K562 (cell line): ENCODE data around the gene ACAP3. TPM values are rescaled to one million over a fixed set of nuclear protein-coding genes. Genes with fewer than 3 reads are reported as not detected.

Experiments used
- ATF1 ChIP-seq, 2 experiments: fragments of 450-650 bp in 1 of 2; IDR thresholded peaks; 2 replicates each; pipeline ENCODE4 v1.6.1; 2016; ENCODE audit warnings: missing compliant biosample characterization in 1 of 2, missing genetic modification characterization in 1 of 2
- BRCA1 ChIP-seq, 2 experiments: fragments of 450-650 bp in 1 of 2; sonication (generic) in 1 of 2; formaldehyde crosslinking in 1 of 2; IDR thresholded peaks; 2 replicates each; pipeline versions ENCODE4 v1.5.0 to v1.6.1; 2017 to 2020; ENCODE audit warnings: mild to moderate bottlenecking in 1 of 2, missing genetic modification reagents in 1 of 2
- CHD2 ChIP-seq: IDR thresholded peaks from 2 replicates; pipeline ENCODE4 v1.6.1; 2011; ENCODE audit warnings: low read depth, low read length
- EGR1 ChIP-seq: fragments of 450-650 bp; conservative IDR thresholded peaks from 2 replicates; pipeline ENCODE4 v1.6.1; 2017; ENCODE audit warnings: mild to moderate bottlenecking
- ETV5 ChIP-seq: sonication (generic); formaldehyde crosslinking; IDR thresholded peaks from 2 replicates; pipeline ENCODE4 v1.4.0; 2020; ENCODE audit warnings: low read depth, mild to moderate bottlenecking, missing genetic modification reagents
- KLF13 ChIP-seq: fragments of 450-650 bp; IDR thresholded peaks from 2 replicates; pipeline ENCODE4 v1.6.1; 2016; ENCODE audit warnings: missing genetic modification characterization, low read depth, mild to moderate bottlenecking, missing compliant biosample characterization, moderate library complexity, borderline replicate concordance
- MAFK ChIP-seq: IDR thresholded peaks from 2 replicates; pipeline ENCODE4 v1.6.1; 2011; ENCODE audit warnings: low read length, improper control_type of control experiment
- NONO ChIP-seq, 2 experiments: fragments of 200-400 bp in 1 of 2; fragments of 450-650 bp in 1 of 2; formaldehyde crosslinking in 1 of 2; IDR thresholded peaks; 2 replicates each; pipeline ENCODE4 v1.6.1; 2017; ENCODE audit warnings: low read depth in 2 of 2, mild to moderate bottlenecking in 2 of 2, moderate library complexity in 2 of 2, low read length in 1 of 2
- NR3C1 ChIP-seq: sonication (generic); formaldehyde crosslinking; IDR thresholded peaks from 2 replicates; pipeline ENCODE4 v1.8.1; 2022; ENCODE audit warnings: missing genetic modification reagents
- ZNF232 ChIP-seq: sonication (generic); formaldehyde crosslinking; IDR thresholded peaks from 2 replicates; pipeline ENCODE4 v1.8.0; 2022; ENCODE audit warnings: mild to moderate bottlenecking, missing genetic modification reagents
- ZNF263 ChIP-seq: sonication (generic); formaldehyde crosslinking; IDR thresholded peaks from 2 replicates; pipeline ENCODE4 v1.8.0; 2022; ENCODE audit warnings: mild to moderate bottlenecking, missing genetic modification reagents, borderline replicate concordance
- ZNF668 ChIP-seq: fragments of 250-450 bp; sonication (Bioruptor Pico); IDR thresholded peaks from 2 replicates; pipeline ENCODE4 v1.8.0; 2022; ENCODE audit warnings: mild to moderate bottlenecking, inconsistent platforms
- polyA plus RNA-seq, 8 experiments: library from polyadenylated mRNA; depleted of rRNA in 4 of 8; stranded (reverse) in 5 of 8; unstranded in 3 of 8; fragments of >200 nt; fragmentation: Nextera tagmentation in 2 of 8; fragmentation: Illumina TruSeq in 1 of 8; extraction: Ambion mirVana in 2 of 8; extraction: Trizol in 1 of 8; gene quantifications; 2 replicates each; pipeline versions ENCODE4 v1.2.1 to v1.2.3, GENCODE V29; 2011 to 2014; ENCODE audit warnings: inconsistent platforms in 1 of 8, missing spikeins in 1 of 8
- total RNA-seq, 7 experiments: library from RNA; depleted of rRNA in 6 of 7; stranded (reverse); fragments of >200 nt in 6 of 7; fragmentation: Illumina TruSeq in 2 of 7; extraction: Trizol in 2 of 7; gene quantifications; 2 replicates each; pipeline versions ENCODE4 v1.2.1 to v1.2.3, GENCODE V29; 2011 to 2021; ENCODE audit warnings: low replicate concordance in 1 of 7
- TF ChIP-seq, protein P1 (sequence below), 2 experiments: fragments of 450-650 bp; formaldehyde crosslinking in 1 of 2; IDR thresholded peaks; 2 replicates each; pipeline versions ENCODE4 v1.4.0 to v1.6.1; 2014 to 2020; ENCODE audit warnings: mild to moderate bottlenecking in 2 of 2, borderline replicate concordance in 1 of 2, low read depth in 1 of 2
- TF ChIP-seq, protein P2 (sequence below): sonication (generic); formaldehyde crosslinking; IDR thresholded peaks from 2 replicates; pipeline ENCODE4 v1.8.0; 2022; ENCODE audit warnings: mild to moderate bottlenecking, missing genetic modification reagents

ACAP3 gene
- total and polyA plus RNA-seq, 9 of the 15 experiments (the other 6 are each of a cell fraction or from before 2014, with no cell fraction given) = 0.01 to 49.0 (median 12.0) TPM

DNA sequence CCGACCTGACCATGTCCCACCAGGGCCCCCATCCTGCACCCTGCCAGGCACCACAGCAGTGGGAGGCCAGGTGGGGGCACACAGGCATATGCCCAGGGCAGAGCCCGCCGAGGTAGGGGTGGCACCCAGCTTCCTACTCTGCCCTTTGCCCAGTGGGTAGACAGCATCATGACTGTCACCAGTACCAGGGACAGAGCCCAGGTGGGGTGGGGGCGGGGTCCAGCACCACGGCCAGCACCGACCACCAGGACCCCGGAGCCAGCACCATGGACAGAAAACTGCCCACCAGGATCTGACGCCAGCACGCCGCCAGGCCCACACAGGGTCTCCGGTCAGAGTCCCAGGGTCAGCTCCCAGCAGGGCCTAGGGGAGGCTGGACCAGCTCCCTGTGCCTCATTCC lies 27.1 kb upstream of the ACAP3 start (continued):
- TF ChIP-seq ATF1 (CRISPR knock-in tag; IDR thresholded peaks at IDR 0.05) (peak; percentile 20; the same call in 1 of the 2 replicates), ATF1 (tag; IDR thresholded peaks at IDR 0.05) (no peak), NONO (IDR thresholded peaks at IDR 0.05; ENCODE audit: low read depth in 2 of 2, low read length in 1 of 2) (no peak), ZNF263 (CRISPR knock-in tag) (peak; percentile 43; the same call in 1 of the 2 replicates), CHD2 (0 out of 2 replicates have a peak, but pooled peaks have one; percentile 15), BRCA1 (IDR thresholded peaks at IDR 0.05) (no peak), BRCA1 (CRISPR knock-in tag; IDR thresholded peaks at IDR 0.05) (peak; percentile 87; the same call in 1 of the 2 replicates), ETV5 (CRISPR knock-in tag) (peak; percentile 52; the same call in 1 of the 2 replicates), ZNF668 (CRISPR knock-in tag) (no peak), NR3C1 (CRISPR knock-in tag) (peak; percentile 62; the same call in 1 of the 2 replicates), MAFK (no peak), ZNF232 (peak; percentile 84; the same call in 1 of the 2 replicates), KLF13 (tag) (peak; percentile 72; the same call in 1 of the 2 replicates), EGR1 (no peak)
- TF ChIP-seq, protein P1, sequence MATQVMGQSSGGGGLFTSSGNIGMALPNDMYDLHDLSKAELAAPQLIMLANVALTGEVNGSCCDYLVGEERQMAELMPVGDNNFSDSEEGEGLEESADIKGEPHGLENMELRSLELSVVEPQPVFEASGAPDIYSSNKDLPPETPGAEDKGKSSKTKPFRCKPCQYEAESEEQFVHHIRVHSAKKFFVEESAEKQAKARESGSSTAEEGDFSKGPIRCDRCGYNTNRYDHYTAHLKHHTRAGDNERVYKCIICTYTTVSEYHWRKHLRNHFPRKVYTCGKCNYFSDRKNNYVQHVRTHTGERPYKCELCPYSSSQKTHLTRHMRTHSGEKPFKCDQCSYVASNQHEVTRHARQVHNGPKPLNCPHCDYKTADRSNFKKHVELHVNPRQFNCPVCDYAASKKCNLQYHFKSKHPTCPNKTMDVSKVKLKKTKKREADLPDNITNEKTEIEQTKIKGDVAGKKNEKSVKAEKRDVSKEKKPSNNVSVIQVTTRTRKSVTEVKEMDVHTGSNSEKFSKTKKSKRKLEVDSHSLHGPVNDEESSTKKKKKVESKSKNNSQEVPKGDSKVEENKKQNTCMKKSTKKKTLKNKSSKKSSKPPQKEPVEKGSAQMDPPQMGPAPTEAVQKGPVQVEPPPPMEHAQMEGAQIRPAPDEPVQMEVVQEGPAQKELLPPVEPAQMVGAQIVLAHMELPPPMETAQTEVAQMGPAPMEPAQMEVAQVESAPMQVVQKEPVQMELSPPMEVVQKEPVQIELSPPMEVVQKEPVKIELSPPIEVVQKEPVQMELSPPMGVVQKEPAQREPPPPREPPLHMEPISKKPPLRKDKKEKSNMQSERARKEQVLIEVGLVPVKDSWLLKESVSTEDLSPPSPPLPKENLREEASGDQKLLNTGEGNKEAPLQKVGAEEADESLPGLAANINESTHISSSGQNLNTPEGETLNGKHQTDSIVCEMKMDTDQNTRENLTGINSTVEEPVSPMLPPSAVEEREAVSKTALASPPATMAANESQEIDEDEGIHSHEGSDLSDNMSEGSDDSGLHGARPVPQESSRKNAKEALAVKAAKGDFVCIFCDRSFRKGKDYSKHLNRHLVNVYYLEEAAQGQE (IDR thresholded peaks at IDR 0.05; ENCODE audit: borderline replicate concordance) = peak; percentile 99
- TF ChIP-seq, protein P1 (CRISPR knock-in tag; IDR thresholded peaks at IDR 0.05; ENCODE audit: low read depth) = peak; percentile 94
- TF ChIP-seq, protein P2, sequence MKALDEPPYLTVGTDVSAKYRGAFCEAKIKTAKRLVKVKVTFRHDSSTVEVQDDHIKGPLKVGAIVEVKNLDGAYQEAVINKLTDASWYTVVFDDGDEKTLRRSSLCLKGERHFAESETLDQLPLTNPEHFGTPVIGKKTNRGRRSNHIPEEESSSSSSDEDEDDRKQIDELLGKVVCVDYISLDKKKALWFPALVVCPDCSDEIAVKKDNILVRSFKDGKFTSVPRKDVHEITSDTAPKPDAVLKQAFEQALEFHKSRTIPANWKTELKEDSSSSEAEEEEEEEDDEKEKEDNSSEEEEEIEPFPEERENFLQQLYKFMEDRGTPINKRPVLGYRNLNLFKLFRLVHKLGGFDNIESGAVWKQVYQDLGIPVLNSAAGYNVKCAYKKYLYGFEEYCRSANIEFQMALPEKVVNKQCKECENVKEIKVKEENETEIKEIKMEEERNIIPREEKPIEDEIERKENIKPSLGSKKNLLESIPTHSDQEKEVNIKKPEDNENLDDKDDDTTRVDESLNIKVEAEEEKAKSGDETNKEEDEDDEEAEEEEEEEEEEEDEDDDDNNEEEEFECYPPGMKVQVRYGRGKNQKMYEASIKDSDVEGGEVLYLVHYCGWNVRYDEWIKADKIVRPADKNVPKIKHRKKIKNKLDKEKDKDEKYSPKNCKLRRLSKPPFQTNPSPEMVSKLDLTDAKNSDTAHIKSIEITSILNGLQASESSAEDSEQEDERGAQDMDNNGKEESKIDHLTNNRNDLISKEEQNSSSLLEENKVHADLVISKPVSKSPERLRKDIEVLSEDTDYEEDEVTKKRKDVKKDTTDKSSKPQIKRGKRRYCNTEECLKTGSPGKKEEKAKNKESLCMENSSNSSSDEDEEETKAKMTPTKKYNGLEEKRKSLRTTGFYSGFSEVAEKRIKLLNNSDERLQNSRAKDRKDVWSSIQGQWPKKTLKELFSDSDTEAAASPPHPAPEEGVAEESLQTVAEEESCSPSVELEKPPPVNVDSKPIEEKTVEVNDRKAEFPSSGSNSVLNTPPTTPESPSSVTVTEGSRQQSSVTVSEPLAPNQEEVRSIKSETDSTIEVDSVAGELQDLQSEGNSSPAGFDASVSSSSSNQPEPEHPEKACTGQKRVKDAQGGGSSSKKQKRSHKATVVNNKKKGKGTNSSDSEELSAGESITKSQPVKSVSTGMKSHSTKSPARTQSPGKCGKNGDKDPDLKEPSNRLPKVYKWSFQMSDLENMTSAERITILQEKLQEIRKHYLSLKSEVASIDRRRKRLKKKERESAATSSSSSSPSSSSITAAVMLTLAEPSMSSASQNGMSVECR (CRISPR knock-in tag) = peak; percentile 92
